Measurements from ENCODE around the gene FCGR2B.
"Not testable (repeated sequence)": the region's sequence is repeated elsewhere in the genome, so short reads cannot be mapped to it uniquely, and the experiment has no call there.

GRCh38 chr1:161658524-161658923, 4.4 kb upstream of the FCGR2B start:
- not testable (repeated sequence) for TF ChIP-seq CTCF, POLR2A (IDR thresholded peaks at IDR 0.05)

Measured in testis (tissue), 2 donors.